CD1c-positive myeloid dendritic cell (primary cell): Measurements from ENCODE around the gene NFATC2.
A peak's percentile ranks its signal among the peaks of the same experiment; 100 is the strongest.
"Not testable (repeated sequence)": the region's sequence is repeated elsewhere in the genome, so short reads cannot be mapped to it uniquely, and the experiment has no call there.

ENCODE experiments used
- DNase-seq: peaks from one replicate; pipeline ENCODE4 v3.0.0-alpha.2; 2016; ENCODE audit errors: extremely low spot score

NFATC2 gene

DNA sequence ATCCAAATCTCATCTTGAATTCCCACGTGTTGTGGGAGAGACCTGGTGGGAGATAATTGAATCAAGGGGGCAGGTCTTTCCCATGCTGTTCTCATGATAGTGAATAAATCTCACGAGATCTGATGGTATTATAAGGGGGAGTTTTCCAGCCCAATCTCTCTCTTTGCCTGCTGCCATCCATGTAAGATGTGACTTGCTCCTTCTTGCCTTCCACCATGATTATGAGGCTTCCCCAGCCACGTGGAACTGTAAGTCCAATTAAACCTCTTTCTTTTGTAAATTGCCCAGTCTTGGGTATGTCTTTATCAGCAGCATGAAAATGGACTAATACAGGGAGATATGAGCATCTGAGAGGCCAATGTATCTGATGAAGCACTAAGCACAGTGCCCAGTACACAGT, 26.0 kb upstream of the NFATC2 start:
- DNase-seq: not testable (repeated sequence)

DNA sequence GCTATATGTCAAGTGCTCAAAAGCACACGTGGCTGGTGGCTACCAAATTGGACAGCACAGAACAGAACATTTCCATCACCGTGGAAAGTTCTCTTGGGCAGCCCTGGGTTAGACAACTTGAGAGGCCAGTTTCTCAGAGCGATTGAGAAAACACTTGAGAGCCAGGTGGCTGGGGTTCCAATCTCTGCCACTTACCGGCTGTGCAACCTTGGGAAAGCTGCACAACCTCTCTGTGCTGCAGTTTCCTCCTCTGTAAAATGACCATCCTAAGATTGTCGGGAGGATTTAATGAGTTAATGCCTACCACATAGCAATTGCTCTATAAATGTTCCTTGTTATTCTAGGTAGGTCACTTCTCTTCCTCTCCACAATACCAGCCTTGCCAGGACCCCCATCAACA, 25.1 kb upstream of the NFATC2 start:
- DNase-seq: no peak

DNA sequence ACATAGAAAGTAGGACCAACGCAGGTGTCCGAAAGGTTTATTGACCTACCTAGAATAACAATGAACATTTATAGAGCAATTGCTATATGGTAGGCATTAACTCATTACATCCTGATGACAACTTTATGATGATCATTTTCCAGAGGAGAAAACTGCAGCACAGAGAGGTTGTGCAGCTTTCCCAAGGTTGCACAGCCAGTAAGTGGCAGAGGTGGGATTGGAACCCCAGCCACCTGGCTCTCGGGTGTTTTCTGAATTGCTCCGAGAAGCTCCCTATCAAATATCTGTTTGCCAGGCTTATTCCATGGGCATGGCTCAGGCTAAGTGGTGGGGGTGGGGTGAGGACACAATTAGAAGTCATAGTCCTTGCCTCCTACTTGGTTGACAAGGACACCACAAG, 24.1 kb upstream of the NFATC2 start:
- no peak for DNase-seq

DNA sequence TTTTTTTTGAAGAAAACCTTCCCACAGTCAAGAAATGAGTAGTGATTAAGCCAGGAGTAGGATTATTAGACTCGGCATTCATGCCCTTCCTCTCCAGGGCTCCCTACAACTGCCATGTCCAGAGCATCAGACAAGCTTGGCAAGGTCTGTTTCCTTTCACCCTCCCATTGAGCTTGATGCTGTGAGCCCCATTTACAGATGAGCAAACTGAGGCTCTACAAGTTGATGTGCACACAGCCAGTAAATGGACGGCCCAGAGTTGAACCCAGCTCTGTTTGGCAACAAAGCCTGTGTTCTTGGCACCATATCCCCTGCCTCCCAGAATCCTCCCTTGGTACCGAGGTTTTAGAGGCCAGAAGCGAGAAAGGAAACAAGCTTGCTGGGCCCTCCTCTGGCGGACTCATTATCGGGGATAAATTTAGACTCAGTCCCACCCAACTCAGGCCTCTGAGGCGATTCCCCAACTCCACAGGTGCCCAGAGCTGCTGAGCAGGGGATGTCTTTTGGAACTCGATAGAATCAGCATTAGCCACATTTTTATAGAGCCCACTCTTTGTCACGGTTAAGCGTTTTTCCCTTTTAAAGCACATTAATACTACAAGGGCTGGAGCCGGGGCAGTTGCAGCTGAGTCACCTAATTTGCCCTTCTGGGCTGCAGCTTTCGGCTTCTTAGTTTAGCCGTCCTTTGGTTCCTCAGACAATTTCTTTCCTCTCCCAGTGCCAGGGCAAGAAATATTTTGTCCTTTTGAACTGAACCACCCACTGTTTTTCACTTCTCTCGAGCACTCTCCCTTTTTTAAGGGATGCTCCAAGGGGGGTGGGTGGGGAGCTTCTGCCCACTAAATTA, 23.0 kb upstream of the NFATC2 start:
- no peak for DNase-seq

DNA sequence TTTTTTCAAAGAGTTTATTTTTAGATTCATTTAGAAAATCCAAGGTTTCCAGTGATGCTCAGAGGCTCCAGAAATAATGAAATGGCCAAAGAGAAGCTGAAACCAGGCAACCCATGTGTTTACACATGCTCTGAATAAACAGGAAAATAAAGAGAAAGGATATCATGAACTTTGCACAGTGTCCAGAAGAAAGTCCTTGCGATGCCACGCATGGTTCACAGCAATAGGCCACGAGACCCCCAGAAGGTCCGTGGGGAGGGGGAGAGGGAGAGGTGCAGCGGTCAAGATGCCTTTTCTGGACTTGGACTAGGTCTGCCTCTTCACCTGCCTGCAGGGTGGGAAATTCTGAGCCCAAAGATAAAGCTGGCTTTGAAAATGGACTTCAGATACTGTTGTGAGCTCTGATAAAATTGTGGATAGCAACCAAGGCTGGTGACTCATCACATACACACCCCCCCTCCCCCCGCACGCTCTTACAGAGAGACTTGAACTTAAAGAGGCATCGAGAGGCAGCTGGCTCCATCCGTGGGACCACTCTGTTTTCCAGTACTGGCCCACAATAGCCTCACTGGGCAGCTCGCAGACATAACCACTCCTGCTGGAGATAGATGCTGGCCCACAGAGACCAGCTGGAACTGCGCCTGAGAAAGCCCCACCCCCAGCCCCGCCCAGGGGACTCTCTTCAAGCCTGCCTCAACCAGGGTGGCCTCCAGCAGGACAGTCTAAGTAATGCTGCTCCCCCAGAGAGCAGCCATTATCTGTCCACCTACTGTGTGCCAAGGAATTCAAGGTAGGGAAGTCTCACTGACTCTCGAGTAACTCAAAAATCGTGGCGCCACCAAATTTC, 21.2 kb upstream of the NFATC2 start:
- no peak for DNase-seq

DNA sequence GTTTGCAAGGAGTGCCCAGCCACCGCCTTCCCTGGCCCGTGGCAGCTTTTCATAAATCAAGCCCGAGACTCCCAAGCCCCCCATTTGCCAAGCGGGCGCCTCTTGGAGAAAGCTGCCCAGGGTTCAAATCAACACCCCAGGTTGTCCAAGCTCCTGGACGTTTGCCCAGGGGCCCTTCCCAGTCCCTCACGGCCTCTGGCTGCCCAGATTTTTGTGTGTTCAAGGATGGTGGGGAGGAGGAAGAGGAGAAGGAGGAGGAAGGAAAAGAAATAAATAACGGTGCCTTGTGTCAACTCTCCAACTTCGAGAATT, 20.6 kb upstream of the NFATC2 start:
- no peak for DNase-seq

DNA sequence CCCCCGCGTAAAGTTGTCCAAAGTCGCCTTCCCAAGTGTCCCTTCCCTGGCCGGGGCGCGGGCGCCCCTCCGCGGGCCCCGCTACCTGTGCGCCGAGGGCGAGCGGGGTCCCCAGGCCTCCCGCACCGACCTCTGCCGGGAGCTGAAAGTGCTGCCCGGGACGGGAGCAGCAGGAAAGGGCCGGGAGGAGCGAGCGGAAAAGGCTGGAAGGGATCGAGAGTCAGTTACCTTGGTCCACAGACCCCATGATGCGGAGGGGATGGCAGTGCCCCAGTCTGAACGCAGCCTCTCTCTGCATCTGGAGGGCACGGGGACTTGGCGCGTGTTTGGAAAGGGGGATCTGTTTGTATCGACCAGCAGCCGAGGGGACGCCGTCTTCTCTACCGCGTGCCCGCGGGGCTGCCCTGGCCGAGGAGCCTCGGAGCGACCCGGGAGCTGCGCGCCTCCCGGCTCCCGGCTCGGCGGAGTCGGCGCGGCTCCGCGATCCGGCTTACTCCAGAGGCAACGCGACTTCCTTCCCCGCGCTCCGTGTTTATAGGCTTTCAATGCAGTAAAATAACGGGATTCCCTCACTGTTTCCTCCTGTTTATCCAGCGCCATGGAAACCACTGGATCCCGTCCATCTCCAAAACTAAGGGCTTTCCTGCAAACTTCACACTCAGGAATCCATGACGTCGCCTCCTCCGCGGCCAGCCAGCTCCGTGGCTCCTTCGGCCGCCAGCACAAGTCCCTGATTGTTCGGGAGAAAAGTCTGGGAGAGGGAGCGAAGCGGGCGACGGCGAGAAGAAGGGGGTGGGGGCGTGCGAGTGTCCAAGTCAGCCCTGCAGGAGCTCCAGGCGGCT, 20.0 kb upstream of the NFATC2 start:
- DNase-seq: peak; percentile 17

DNA sequence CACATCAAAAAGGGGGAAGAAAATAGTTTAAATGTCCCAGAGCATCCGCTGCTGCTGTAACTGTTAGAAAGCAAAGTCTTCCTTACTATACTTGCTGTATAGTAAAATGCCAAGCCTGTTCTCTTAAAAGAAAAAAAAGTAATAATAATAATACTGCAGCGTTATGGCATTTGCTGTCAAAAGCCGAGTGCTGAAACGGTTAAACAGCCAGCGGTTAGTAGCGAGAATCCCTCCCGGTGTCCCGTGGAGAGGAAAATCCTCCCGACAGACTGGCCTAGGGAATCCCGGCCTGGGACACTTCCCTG, 19.5 kb upstream of the NFATC2 start:
- DNase-seq: no peak

DNA sequence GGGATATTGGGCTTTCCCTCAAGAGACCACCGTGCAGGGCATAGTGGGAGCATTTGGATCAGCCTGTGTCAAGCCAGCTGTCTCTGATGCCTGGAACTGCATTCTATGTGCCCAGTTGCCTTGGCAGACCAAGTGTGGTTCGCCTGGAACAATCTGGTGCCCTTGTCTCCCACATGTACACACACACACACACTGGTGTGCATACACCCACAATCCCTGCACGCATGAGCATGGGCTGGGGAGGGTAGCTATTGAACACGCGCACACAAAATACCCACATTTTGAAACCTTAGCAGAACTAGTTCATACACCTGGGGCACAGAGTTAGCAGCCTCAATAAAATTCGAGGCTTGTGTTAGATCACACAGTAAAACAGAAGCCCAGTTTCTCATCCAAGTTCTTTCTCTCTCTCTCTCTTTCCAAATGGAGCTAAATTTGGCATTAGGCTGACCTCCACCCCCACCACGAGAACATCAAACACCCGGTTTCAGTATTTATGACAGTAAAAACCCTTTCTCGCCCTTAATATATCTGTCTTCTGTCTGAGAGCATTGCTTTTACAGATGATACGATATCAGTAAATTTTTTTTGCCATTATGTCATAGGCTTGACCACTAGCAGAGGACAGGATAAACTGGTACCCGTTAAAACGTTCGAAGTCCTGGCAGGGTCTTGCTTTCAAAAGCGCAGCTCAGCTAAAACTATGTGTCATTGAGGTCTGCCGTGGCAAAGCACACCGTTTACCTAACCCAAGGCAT, 18.2 kb upstream of the NFATC2 start:
- no peak for DNase-seq

DNA sequence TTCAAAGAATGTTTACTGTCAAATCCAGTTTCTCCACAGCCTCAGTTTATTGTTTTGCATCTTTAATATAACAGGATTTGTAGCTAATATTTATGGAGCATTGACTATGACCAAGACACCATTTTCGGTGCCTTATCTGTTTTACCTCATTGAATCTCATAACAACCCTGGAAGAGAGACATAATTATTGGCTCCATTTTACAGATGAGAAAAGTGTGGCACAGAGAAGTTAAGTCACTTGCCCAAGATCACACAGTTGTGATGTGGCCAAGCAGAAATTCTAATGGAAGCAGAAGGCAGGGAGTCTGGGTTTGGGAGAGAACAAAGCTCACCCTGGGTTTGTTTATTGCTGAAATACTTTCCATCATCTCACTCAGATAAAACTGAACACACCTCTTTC, 17.5 kb upstream of the NFATC2 start:
- no peak for DNase-seq

DNA sequence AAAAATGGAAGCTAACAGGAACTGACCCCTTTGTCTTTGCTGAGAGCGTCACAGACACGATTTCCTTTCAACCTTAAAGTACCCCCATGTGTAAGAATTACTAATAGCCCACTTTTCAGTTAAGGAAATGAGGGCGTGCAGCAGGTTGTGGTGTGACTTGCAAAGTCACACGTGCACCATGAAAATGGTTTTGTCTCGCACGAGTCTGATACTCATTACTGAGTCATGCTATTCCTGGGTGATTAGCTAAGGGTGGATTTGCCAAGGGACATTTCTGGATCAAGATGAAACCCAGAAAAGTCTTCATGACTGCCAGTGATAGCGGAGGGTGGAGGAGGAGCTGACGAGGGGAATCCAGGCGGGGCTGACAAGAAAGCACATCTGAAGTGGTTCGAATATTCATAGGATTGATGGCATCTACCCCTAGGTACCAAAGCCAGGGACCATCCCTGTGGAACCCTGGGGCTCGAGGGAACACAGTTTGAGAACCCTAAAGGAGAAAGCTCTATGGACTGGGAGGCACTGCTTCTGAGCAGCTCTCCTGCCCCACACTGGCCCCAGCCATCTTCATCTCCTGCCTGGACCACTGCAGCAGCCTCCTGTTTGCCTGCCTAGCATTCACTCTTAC, 12.1 kb upstream of the NFATC2 start:
- DNase-seq: no peak

DNA sequence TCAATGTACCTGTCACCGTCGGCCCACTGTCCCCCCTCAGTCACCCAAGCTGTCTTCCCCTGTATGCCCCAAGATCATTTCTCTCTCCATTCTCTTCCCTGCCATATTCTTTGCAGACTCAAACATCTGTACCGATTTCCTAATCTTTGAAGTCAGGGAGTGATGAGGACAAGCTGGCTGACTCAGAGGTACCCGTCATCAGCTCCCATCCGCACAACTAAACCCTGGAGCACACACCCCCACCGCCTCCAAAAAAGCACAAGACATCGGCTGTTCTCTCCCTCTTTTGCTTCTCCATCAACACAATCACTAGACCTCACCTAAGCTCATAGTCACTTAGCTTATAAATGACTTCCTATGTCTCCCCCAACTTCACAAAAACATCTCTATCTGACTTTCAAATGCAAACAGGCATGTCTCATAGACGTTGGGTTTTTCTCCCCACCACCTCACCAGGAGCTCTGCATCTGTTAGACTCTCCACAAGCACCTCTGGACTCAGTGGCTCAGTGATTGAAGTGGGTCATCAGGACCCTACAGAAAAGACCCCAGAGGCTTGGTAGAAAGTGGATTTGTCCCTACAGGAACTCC, 11.5 kb upstream of the NFATC2 start:
- DNase-seq: no peak

DNA sequence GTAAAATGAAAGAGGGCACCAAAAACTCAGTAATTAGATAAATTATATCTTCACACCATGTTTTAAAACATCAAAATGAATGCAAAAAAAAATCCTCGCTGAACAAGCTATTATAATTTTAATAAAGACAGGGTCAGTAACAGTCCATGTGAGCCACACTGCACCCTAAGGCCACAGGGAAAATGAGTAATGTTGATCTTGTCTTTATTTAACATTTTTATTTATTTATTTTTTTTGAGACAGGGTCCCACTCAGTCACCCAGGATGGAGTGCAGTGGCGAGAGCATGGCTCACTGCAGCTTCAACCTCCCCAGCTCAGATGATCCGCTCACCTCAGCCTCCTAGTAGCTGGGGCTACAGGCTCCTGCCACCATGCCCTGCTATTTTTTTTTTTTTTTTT, 8.7 kb upstream of the NFATC2 start:
- no peak for DNase-seq

DNA sequence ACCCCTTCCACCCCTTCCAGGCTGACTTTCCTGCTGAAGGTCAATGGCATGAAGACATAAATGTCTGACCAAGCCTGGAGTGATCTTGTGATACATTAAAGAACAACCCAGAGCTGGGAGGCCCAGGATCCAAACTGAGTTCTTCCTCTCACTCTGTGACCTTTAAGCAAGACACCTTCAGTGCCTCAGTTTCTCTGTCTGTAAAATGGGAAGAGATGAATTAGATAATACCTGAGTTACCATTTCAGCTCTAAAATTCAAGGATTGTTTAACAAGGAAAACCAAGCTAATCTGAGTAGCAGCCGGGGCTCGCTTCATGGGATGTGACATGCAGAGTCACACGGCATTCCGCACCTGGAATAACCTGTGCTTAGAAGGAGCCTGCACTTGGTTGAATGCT, 7.0 kb upstream of the NFATC2 start:
- DNase-seq: no peak

DNA sequence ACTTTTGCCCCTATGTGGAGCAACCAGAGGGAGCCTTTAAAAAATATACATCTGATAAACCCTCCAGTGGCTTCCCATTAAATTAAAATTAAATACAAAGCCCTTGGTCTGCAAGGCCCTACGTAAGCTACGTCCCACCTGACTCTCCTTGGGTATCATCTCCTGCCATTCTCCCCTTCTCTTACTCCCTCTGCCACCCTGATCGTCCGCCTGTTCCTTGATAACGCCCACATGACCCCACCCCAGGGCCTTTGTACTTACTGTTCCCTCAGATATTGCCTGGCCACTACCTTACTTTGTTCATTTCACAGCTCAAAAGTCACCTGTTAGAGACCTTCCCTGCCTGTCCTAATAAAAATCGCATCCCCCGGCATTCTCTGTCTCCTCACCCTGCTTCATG, 5.4 kb upstream of the NFATC2 start:
- DNase-seq: no peak

DNA sequence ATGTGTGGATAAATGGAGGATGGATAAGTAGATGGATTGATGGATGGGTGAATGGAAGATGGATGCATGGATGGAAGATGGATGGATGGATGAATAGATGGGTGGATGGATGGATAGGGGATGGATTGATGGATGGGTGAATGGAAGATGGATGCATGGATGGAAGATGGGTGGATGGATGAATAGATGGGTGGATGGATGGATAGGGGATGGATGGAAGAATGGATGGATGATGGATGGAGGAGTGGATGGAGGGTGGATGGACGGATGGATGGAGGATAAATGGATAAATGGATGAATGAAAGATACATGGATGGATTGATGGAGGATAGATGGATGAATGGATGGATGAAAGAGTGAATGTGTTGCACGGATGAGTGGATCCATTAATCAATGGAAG, 3.0 kb upstream of the NFATC2 start:
- no peak for DNase-seq

DNA sequence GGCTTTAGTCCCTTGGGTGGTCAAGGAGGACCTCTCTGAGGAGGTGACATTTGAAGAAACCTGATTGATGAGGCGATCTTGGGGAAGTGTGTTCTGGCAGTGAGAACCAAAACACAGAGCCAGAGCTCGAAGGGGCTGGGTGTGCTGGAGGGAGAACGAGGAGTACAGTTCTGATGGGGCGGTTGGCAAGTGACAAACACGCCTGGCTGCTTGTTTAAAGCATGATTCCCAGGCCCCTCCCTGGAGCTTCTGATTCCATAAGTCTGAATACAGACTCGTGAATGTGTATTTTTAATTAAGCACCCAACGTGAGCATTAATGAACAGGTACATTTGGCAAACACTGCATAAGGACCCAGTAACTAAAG, 886 bp upstream of the NFATC2 start:
- DNase-seq: no peak

DNA sequence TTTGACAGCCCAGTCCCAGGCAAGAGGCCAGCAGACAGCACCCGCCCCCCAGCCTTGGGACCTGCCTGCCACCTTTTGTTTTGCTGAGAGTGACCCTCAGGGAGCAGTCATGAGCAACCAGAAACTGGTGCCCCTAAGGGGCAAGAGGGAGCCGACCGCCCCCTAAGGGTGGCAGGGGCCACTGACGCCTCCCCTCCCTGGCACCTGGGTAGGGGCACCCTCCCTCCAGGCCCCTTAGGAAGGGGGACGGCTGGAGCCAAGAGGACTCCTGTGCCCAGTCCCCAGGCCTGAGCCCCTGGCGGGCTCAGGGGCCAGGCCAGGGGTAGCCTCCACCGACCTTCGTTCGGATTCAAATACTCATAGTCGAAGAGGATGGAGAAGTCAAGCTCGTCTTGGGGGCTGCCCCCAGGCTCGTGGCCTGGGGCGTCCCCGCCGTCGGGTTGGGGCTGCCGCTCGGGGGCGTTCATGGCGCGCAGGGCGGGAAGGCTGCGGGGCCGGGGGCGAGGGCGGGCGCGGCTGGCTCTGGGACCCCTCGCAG, 417 bp downstream of the NFATC2 start:
- peak; percentile 26 for DNase-seq

DNA sequence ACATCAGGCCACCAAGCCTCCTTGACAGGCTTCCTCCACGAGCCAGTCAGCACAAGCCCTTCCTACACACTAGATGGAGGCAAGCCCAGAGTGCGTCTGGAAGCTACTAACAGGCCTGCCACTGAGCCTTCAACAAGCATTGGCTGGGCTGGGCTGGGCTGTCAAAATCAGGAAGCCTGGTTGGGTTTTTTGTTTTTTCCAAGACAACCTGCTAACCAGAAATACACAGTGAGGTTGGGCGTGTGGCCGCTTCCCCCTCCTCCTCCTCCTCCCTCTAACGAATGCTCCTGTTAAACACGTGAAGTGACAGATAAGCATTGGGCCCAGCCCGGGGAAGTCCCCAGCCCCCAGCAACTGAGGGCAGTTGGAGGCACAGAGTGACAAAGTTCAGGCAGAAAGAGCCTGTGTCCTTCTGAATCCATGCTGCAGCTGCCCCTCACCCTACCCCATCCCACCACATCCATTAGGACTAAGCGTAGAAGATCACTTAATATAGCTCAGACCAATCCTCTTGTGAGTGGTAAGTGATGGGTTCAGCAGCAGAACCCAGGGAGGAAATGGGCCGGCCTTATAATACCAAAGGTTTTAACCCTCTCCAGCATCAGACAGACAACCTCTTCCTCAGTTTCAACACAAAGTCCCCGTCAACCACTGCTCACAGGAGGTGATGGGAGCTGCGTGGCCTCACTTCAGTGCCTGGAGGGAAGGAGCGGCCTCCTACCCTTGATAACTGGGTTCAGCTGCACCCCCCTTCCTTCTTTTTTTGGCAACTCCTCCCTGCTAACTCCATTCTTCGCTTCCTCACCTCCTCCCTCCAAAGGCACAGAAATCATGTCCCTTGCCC, 1.1 kb downstream of the NFATC2 start:
- DNase-seq: peak; percentile 91

DNA sequence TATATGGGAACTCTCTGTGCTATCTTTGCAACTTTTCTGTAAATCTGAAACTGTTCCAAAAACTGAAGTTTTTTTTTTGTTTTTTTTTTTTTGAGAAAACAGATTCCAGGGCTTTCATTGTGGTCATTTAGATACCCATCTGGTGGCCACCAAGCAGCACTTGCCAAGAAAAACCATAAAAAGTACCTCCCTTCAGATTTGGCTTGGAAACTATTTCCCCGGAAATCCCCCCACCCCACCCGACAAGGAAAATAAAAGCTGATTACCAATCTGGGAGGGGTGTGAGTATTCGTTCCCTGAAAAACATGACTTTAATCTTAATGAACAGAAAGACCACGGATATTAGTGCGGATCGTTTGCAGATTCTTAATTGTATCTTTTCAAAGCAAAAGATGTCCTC, 1.9 kb downstream of the NFATC2 start:
- DNase-seq: no peak
